ENCODE measurements around the gene JTB.

Gene JTB

Small RNAs within 50 kb of the gene (small RNA-seq; reads per million reads assigned to genes)
- 1.4 reads per million for gene MIR6737 (ENCODE audit: low read depth)
